OCI-LY1 (cell line): Measurements from ENCODE around the gene UMPS.

Experiments
- H2AFZ ChIP-seq: fragments of 200-600 bp; sonication (generic), shearing (Covaris generic); 2 replicates; pipeline ENCODE4 v1.6.0; 2014; ENCODE audit warnings: antibody characterized with exemption, mild to moderate bottlenecking, low read length
- H3F3A ChIP-seq: fragments of 200-600 bp; sonication (generic), shearing (Covaris generic); 2 replicates; pipeline ENCODE4 v1.6.0; 2014; ENCODE audit warnings: mild to moderate bottlenecking, antibody characterized with exemption, low read length, moderate library complexity; ENCODE audit not compliant: insufficient read depth
- H3K27ac ChIP-seq: fragments of 200-600 bp; sonication (generic); 2 replicates; pipeline ENCODE4 v1.5.1; 2014; ENCODE audit warnings: low read length, mixed run types, mild to moderate bottlenecking, low read depth; ENCODE audit not compliant: poor library complexity, severe bottlenecking
- H3K27me3 ChIP-seq: fragments of 200-600 bp; sonication (generic); 2 replicates; pipeline ENCODE4 v1.6.0; 2014; ENCODE audit warnings: antibody characterized with exemption, mild to moderate bottlenecking, low read length, moderate library complexity; ENCODE audit not compliant: insufficient read depth
- H3K36me3 ChIP-seq: fragments of 200-600 bp; sonication (generic); 2 replicates; pipeline ENCODE4 v1.6.1; 2014; ENCODE audit warnings: mild to moderate bottlenecking, antibody characterized with exemption, low read length, moderate library complexity, mixed read lengths; ENCODE audit not compliant: insufficient read depth
- H3K4me1 ChIP-seq: fragments of 200-600 bp; sonication (generic); 2 replicates; pipeline ENCODE4 v1.5.1; 2014; ENCODE audit warnings: mild to moderate bottlenecking, low read length, moderate library complexity; ENCODE audit not compliant: insufficient read depth, severe bottlenecking
- H3K4me2 ChIP-seq: fragments of 200-600 bp; sonication (generic), shearing (Covaris generic); 2 replicates; pipeline ENCODE4 v1.6.1; 2014; ENCODE audit warnings: low read length
- H3K4me3 ChIP-seq: fragments of 200-600 bp; sonication (generic); 2 replicates; pipeline ENCODE4 v1.5.1; 2014; ENCODE audit warnings: low read length, low read depth, mild to moderate bottlenecking, mixed read lengths; ENCODE audit not compliant: poor library complexity, severe bottlenecking
- H3K79me2 ChIP-seq: fragments of 200-600 bp; shearing (Covaris generic); 2 replicates; pipeline ENCODE4 v1.6.1; 2016; ENCODE audit warnings: mixed run types, low read length, mixed read lengths; ENCODE audit not compliant: insufficient read depth
- H3K9ac ChIP-seq: fragments of 200-600 bp; sonication (generic), shearing (Covaris generic); 2 replicates; pipeline ENCODE4 v1.6.1; 2014; ENCODE audit warnings: mild to moderate bottlenecking, low read length, mixed read lengths
- H3K9me2 ChIP-seq: fragments of 200-600 bp; sonication (generic), shearing (Covaris generic); 2 replicates; pipeline ENCODE4 v1.6.1; 2014; ENCODE audit warnings: low read depth, mild to moderate bottlenecking, low read length, mixed read lengths
- H3K9me3 ChIP-seq: fragments of 200-600 bp; shearing (Covaris generic); 2 replicates; pipeline ENCODE4 v1.6.1; 2014; ENCODE audit warnings: low read length, mixed read lengths
- H4K20me1 ChIP-seq: fragments of 200-600 bp; sonication (generic), shearing (Covaris generic); 2 replicates; pipeline ENCODE4 v1.6.0; 2016; ENCODE audit warnings: mild to moderate bottlenecking, low read length; ENCODE audit not compliant: insufficient read depth
- EZH2 ChIP-seq: fragments of 200-600 bp; sonication (generic), shearing (Covaris generic); IDR thresholded peaks from 2 replicates; pipeline ENCODE4 v1.8.0; 2017; ENCODE audit warnings: borderline replicate concordance, mixed run types, mild to moderate bottlenecking, antibody characterized with exemption, low read length, moderate library complexity, mixed read lengths
- TF ChIP-seq, protein P1 (sequence below): fragments of 200-600 bp; sonication (generic), shearing (Covaris generic); IDR thresholded peaks from 2 replicates; pipeline ENCODE4 v1.5.1; 2017; ENCODE audit warnings: mild to moderate bottlenecking, antibody characterized with exemption, low read length, moderate library complexity, mixed read lengths

The UMPS gene

DNA sequence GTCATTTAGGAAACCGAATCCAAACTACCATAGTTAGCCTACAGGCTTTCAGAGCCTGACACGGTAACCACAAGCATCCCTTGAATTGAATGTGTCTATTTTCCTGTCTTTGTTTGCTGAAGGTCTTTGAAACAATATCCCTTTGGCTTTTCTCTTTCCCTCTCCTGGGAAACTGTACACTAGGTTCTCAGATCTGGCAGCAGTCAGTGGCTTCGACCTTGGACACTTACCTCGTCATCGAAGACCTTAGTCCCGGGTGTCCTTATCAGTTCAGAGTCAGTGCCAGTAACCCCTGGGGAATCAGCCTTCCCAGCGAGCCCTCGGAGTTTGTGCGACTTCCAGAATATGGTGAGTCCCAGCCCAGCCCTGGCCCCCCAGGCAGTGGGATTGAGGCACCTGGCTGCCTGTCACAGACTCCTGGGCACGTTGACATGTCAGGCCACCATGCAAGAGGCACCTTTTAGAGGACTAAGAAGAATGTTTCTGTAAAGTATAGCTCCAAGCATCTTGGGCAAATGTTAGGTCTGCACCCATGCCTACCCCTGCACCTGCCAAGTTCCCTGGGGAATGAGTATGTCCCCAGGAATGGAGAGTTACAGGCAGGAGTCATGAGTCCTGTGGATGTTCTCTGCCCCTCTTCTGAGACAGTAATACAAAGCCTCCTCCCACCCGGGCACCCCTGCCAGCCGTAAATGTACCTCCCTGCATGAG lies 30.4 kb upstream of the UMPS start:
- TF ChIP-seq, protein P1, sequence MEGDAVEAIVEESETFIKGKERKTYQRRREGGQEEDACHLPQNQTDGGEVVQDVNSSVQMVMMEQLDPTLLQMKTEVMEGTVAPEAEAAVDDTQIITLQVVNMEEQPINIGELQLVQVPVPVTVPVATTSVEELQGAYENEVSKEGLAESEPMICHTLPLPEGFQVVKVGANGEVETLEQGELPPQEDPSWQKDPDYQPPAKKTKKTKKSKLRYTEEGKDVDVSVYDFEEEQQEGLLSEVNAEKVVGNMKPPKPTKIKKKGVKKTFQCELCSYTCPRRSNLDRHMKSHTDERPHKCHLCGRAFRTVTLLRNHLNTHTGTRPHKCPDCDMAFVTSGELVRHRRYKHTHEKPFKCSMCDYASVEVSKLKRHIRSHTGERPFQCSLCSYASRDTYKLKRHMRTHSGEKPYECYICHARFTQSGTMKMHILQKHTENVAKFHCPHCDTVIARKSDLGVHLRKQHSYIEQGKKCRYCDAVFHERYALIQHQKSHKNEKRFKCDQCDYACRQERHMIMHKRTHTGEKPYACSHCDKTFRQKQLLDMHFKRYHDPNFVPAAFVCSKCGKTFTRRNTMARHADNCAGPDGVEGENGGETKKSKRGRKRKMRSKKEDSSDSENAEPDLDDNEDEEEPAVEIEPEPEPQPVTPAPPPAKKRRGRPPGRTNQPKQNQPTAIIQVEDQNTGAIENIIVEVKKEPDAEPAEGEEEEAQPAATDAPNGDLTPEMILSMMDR: no peak
- no peak for TF ChIP-seq EZH2
- H3K9me3 ChIP-seq: no peaks in the 10 kb centered on the region
- no peaks in the 10 kb centered on the region for H3K4me1 ChIP-seq
- no peak overlapping the region for H3K4me3 ChIP-seq
- H3K4me2 ChIP-seq: no peak overlapping the region
- H2AFZ ChIP-seq: no peak overlapping the region
- no peaks in the 10 kb centered on the region for H3K9me2 ChIP-seq
- H4K20me1 ChIP-seq: no peaks in the 10 kb centered on the region
- no peaks in the 10 kb centered on the region for H3K36me3 ChIP-seq
- H3K9ac ChIP-seq: no peak overlapping the region
- no peaks in the 10 kb centered on the region for H3K79me2 ChIP-seq
- H3K27me3 ChIP-seq: no peaks in the 10 kb centered on the region
- H3F3A ChIP-seq: no peaks in the 10 kb centered on the region
- H3K27ac ChIP-seq: no peak overlapping the region

DNA sequence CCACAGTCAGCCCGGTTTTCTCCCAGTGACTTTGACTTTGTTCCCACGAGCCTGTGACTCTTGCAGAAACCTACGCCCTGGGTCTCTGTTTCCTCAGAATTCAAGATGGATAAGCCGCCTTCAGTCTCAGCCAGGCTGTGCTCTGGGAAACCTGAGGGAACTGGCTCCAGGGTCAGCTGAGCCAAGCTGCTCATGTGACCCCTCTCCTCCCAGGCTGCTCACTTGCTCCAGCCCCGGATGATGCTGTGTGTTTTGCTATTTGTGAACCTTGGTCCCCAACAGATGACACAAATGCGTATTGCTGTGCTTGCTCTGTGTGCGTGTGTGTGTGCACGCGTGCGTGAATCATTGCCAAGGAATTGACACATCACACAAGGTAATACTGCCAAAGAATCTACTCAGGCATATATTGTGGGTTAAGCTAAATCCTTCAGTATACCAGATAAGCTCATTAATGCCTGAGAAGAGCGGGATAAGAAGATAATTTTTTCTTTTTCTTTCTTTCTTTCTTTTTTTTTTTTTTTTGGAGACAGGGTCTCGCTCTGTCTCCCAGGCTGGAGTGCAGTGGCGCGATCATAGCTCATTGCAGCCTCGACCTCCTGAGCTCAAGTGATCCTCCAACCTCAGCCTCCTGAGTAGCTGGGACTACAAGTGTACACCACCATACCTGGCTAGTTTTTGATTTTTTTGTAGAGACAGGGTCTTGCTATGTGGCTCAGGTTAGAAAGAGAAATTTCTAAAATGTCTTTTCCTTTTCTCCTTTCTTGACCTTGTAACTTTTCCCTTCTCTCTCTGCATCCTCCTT lies 29.2 kb upstream of the UMPS start:
- Histone ChIP-seq H3K9me3 (no peaks in the 10 kb centered on the region), H3K4me1 (no peaks in the 10 kb centered on the region), H3F3A (no peaks in the 10 kb centered on the region), H3K9me2 (no peaks in the 10 kb centered on the region), H3K27ac (no peak overlapping the region), H4K20me1 (no peaks in the 10 kb centered on the region), H3K36me3 (no peaks in the 10 kb centered on the region), H3K27me3 (no peaks in the 10 kb centered on the region), H3K4me3 (no peak overlapping the region), H2AFZ (no peak overlapping the region), H3K4me2 (no peak overlapping the region), H3K9ac (no peak overlapping the region), H3K79me2 (no peaks in the 10 kb centered on the region)
- TF ChIP-seq EZH2: no peak
- TF ChIP-seq, protein P1: no peak

DNA sequence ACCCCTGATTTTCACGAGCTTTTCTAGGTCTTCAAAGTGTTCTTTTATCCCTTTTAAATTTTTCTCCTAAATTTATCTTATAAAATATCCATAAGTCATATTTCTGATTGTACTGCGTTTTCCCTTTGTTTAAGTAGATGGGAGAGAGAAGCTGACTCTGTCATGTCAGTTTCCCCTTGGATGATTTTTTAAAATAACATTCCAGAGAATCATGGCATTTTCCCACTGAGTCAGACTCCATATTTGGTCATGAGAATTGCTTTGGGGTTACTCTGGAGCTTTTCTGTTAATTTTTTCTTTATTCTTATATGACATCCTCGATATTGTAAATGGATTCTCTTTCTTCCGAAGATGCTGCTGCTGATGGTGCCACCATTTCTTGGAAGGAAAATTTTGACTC lies 28.6 kb upstream of the UMPS start:
- Histone ChIP-seq H3K4me2 (no peak overlapping the region), H3K4me1 (no peaks in the 10 kb centered on the region), H3F3A (no peaks in the 10 kb centered on the region), H3K79me2 (no peaks in the 10 kb centered on the region), H3K27me3 (no peaks in the 10 kb centered on the region), H3K36me3 (no peaks in the 10 kb centered on the region), H3K9me2 (no peaks in the 10 kb centered on the region), H3K9ac (no peak overlapping the region), H3K9me3 (no peaks in the 10 kb centered on the region), H4K20me1 (no peaks in the 10 kb centered on the region), H3K27ac (no peak overlapping the region), H2AFZ (no peak overlapping the region), H3K4me3 (no peak overlapping the region)
- TF ChIP-seq, protein P1: no peak
- TF ChIP-seq EZH2: no peak
